NCI-H2171 (cell line): ENCODE measurements around the gene SLC26A1.

Experiments used
- DNase-seq: peaks from one replicate; lab custom pipeline; 2025; lab: John Stamatoyannopoulos, UW

SLC26A1 gene

GRCh38 chr4:1028574-1029220, 35.5 kb upstream of the SLC26A1 start:
- no peak for DNase-seq

- DNase-seq = no peak
Observed at GRCh38 chr4:1027915-1028238, 34.7 kb upstream of the SLC26A1 start.

- DNase-seq = no peak
Observed at GRCh38 chr4:1027219-1027914, 34.2 kb upstream of the SLC26A1 start.

GRCh38 chr4:1026115-1026514, 32.9 kb upstream of the SLC26A1 start:
- DNase-seq = no peak

- DNase-seq = no peak
Observed at GRCh38 chr4:1024882-1025545, 31.8 kb upstream of the SLC26A1 start.

GRCh38 chr4:1023895-1024740, 30.9 kb upstream of the SLC26A1 start:
- no peak for DNase-seq

- DNase-seq = no peak
Observed at GRCh38 chr4:1023075-1023640, 30.0 kb upstream of the SLC26A1 start.

- DNase-seq = no peak
Observed at GRCh38 chr4:1022739-1023066, 29.5 kb upstream of the SLC26A1 start.

GRCh38 chr4:1022051-1022738, 29.0 kb upstream of the SLC26A1 start:
- DNase-seq = no peak

GRCh38 chr4:1021386-1022050, 28.3 kb upstream of the SLC26A1 start:
- DNase-seq = no peak

- DNase-seq = no peak
Observed at GRCh38 chr4:1019729-1020470, 26.7 kb upstream of the SLC26A1 start.

- DNase-seq = no peak
Observed at GRCh38 chr4:1019320-1019719, 26.1 kb upstream of the SLC26A1 start.

- no peak for DNase-seq
Observed at GRCh38 chr4:1018147-1019020, 25.2 kb upstream of the SLC26A1 start.

- no peak for DNase-seq
Observed at GRCh38 chr4:1017706-1018105, 24.5 kb upstream of the SLC26A1 start.

GRCh38 chr4:1017211-1017610, 24.0 kb upstream of the SLC26A1 start:
- no peak for DNase-seq

- no peak for DNase-seq
Observed at GRCh38 chr4:1015746-1016145, 22.5 kb upstream of the SLC26A1 start.

- no peak for DNase-seq
Observed at GRCh38 chr4:1015179-1015578, 22.0 kb upstream of the SLC26A1 start.

- DNase-seq = no peak
Observed at GRCh38 chr4:1014291-1015167, 21.3 kb upstream of the SLC26A1 start.
